Measurements from ENCODE around the gene ASTE1. TPM values are rescaled to one million over a fixed set of nuclear protein-coding genes. Genes with fewer than 3 reads are reported as not detected.

ASTE1 gene
- 6.6 and 8.9 TPM in 2 replicates for total RNA-seq

DNA sequence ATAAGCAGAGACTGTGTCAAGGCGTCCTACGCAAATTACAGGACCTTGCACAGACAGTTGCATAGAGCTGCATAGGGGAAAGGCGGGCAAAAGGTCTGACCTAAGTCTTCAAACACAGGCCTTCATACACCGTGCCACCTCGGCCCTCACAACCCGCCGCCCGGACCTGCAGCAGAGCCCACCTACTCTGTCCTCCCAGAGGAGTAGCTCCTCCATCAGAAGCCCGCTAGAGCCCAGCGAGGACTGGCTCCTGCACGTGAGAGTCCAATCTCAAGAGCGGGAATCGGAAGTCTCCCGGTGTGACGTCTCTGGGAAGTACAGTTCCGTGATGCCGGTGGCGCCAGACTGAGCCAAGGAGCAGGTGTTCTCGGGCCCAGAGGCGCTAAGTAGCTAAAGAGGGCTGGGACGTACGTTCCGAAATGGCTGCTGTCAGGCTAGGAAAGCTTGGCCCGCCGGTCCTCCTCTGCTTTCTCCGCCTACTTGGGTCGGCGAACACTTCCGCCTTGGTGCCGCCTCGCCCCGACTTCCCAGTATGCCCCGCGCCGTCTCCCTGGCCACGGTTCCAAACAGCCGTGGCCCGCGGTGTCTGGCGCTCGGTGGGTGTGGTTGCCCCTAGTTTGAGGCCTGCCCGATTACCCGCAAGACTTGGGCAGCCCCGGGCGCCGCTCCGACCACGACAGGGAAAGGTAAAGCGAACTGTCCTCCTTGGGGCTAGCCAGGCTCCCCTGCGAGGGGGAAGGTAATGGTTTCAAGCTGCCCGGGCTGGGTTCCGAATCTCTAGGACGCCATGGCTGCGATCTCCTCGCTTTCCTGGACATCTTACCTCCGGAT, at the start of gene ASTE1, which contains the start of gene NEK11:
Gene ASTE1, minus strand, starts transcription at position 505 of the 831 bp plus-strand sequence. CDS start 1,519 bp downstream, outside the sequence.
Gene NEK11, plus strand, starts transcription at position 557 of the 831 bp plus-strand sequence. CDS start 2,832 bp downstream, outside the sequence.

Other genes starting within 250 kb of the ASTE1 start
- 95.0 and 101 TPM in 2 replicates for gene ATP2C1, start 132.7 kb downstream of the ASTE1 start, total RNA-seq
- 10.7 and 14.9 TPM in 2 replicates for gene NEK11, start 52 bp upstream of the ASTE1 start, total RNA-seq